Mesenchymal stem cell (in vitro differentiated cells and primary cell): ENCODE results near the gene ZNF117. TPM values are rescaled to one million over a fixed set of nuclear protein-coding genes. Genes with fewer than 3 reads are reported as not detected.
"Not testable (repeated sequence)": the region's sequence is repeated elsewhere in the genome, so short reads cannot be mapped to it uniquely, and the experiment has no call there.

Source experiments
- DNase-seq: peaks from one replicate; pipeline ENCODE4 v3.0.0-alpha.2; 2013
- H2AFZ ChIP-seq: one replicate; pipeline ENCODE4 v1.6.1; 2013; ENCODE audit warnings: low read depth, mild to moderate bottlenecking, control low read depth, inconsistent platforms, low read length, moderate library complexity
- H2AK5ac ChIP-seq: 2 replicates; pipeline ENCODE4 v1.6.1; 2013; ENCODE audit warnings: low read length, moderate library complexity, mild to moderate bottlenecking, inconsistent platforms; ENCODE audit not compliant: severe bottlenecking
- H2BK120ac ChIP-seq: one replicate; pipeline ENCODE4 v1.6.1; 2013; ENCODE audit warnings: low read depth, mild to moderate bottlenecking, inconsistent platforms, low read length, moderate library complexity
- H2BK12ac ChIP-seq, 2 experiments: one replicate each; pipeline ENCODE4 v1.6.1; 2013; ENCODE audit warnings: inconsistent platforms in 2 of 2, low read length in 2 of 2, mild to moderate bottlenecking in 2 of 2, moderate library complexity in 2 of 2, control low read depth in 1 of 2
- H2BK15ac ChIP-seq: one replicate; pipeline ENCODE4 v1.6.1; 2013; ENCODE audit warnings: mild to moderate bottlenecking, low read depth, inconsistent platforms; ENCODE audit not compliant: poor library complexity, severe bottlenecking
- H2BK5ac ChIP-seq: 2 replicates; pipeline ENCODE4 v1.6.1; 2013; ENCODE audit warnings: low read depth, mild to moderate bottlenecking, low read length, control low read depth, inconsistent platforms; ENCODE audit not compliant: poor library complexity, severe bottlenecking
- H3K14ac ChIP-seq, 2 experiments: one replicate each; pipeline ENCODE4 v1.6.1; 2013; ENCODE audit warnings: inconsistent platforms in 2 of 2, low read length in 2 of 2, control low read depth in 1 of 2, mild to moderate bottlenecking in 1 of 2, moderate library complexity in 1 of 2
- H3K18ac ChIP-seq, 2 experiments: one replicate each; pipeline ENCODE4 v1.6.1; 2013; ENCODE audit warnings: inconsistent platforms in 2 of 2, low read length in 2 of 2, control low read depth in 1 of 2, low read depth in 1 of 2, mild to moderate bottlenecking in 1 of 2
- H3K23ac ChIP-seq, 2 experiments: one replicate each; pipeline ENCODE4 v1.6.1; 2013; ENCODE audit warnings: inconsistent platforms in 2 of 2, low read length in 2 of 2, mild to moderate bottlenecking in 2 of 2, moderate library complexity in 2 of 2, control low read depth in 1 of 2
- H3K27ac ChIP-seq: 2 replicates; pipeline ENCODE4 v1.5.1; 2013; ENCODE audit warnings: mild to moderate bottlenecking, moderate library complexity, low read length, control low read depth, inconsistent platforms; ENCODE audit not compliant: poor library complexity, severe bottlenecking
- H3K27me3 ChIP-seq, 2 experiments: 2 replicates each; pipeline versions ENCODE4 v1.6.1 to v1.7.0; 2013; ENCODE audit warnings: low read length in 2 of 2, mild to moderate bottlenecking in 2 of 2, moderate library complexity in 2 of 2, control low read depth in 1 of 2, inconsistent platforms in 1 of 2; ENCODE audit not compliant: control insufficient read depth in 1 of 2, insufficient read depth in 1 of 2
- H3K36me3 ChIP-seq, 2 experiments: 2 replicates each; pipeline versions ENCODE4 v1.6.1 to v1.7.0; 2013; ENCODE audit warnings: low read length in 2 of 2, control low read depth in 1 of 2, inconsistent platforms in 1 of 2, low read depth in 1 of 2, mild to moderate bottlenecking in 1 of 2; ENCODE audit not compliant: insufficient read depth in 2 of 2, control insufficient read depth in 1 of 2
- H3K4ac ChIP-seq, 2 experiments: one replicate each; pipeline ENCODE4 v1.6.1; 2013; ENCODE audit warnings: inconsistent platforms in 2 of 2, low read length in 2 of 2, mild to moderate bottlenecking in 2 of 2, moderate library complexity in 2 of 2, control low read depth in 1 of 2, low read depth in 1 of 2
- H3K4me1 ChIP-seq: 2 replicates; pipeline ENCODE4 v1.6.1; 2013; ENCODE audit warnings: low read depth, low read length, control low read depth; ENCODE audit not compliant: control insufficient read depth, insufficient read depth
- H3K4me2 ChIP-seq: 2 replicates; pipeline ENCODE4 v1.6.1; 2013; ENCODE audit warnings: low read length, mild to moderate bottlenecking, inconsistent platforms; ENCODE audit not compliant: poor library complexity, severe bottlenecking
- H3K4me3 ChIP-seq, 2 experiments: 2 replicates each; pipeline versions ENCODE4 v1.5.1 to v1.7.0; 2013; ENCODE audit warnings: low read length in 2 of 2, mild to moderate bottlenecking in 2 of 2, control low read depth in 1 of 2, low read depth in 1 of 2; ENCODE audit not compliant: insufficient read depth in 1 of 2
- H3K79me1 ChIP-seq: replicated peaks from 2 replicates; pipeline ENCODE4 v1.6.1; 2013; ENCODE audit warnings: mild to moderate bottlenecking, control low read depth, low read length, inconsistent platforms; ENCODE audit not compliant: poor library complexity, severe bottlenecking
- H3K9ac ChIP-seq: 2 replicates; pipeline ENCODE4 v1.7.0; 2013; ENCODE audit warnings: mild to moderate bottlenecking, low read length, moderate library complexity
- H3K9me3 ChIP-seq: 2 replicates; pipeline ENCODE4 v1.7.0; 2013; ENCODE audit warnings: mild to moderate bottlenecking, low read length; ENCODE audit not compliant: control insufficient read depth
- H4K8ac ChIP-seq: one replicate; pipeline ENCODE4 v1.6.1; 2013; ENCODE audit warnings: inconsistent platforms, mild to moderate bottlenecking, low read length, moderate library complexity
- H4K91ac ChIP-seq: one replicate; pipeline ENCODE4 v1.6.1; 2013; ENCODE audit warnings: mild to moderate bottlenecking, low read length, inconsistent platforms
- WGBS: methylation state at CpG from one replicate; pipeline ENCODE4 v1.1.7; 2013; ENCODE audit warnings: mixed read lengths; 5-methylcytosine and 5-hydroxymethylcytosine counted together
- small RNA-seq: library from polyadenylated mRNA; stranded (forward); fragments of <200 nt; extraction: miRNeasy Mini kit (QIAGEN cat#:217004); gene quantifications from one replicate; pipeline ENCODE3, GENCODE V24; 2013; ENCODE audit warnings: low read depth

ZNF117 gene

GRCh38 chr7:64934478-64934877 is 56.4 kb downstream of the ZNF117 start:
- H3K23ac ChIP-seq = no peak overlapping the region
- no peak overlapping the region for H3K14ac ChIP-seq
- peaks cover 73% of the 10 kb centered on the region for H3K9me3 ChIP-seq
- no peak overlapping the region for H2AK5ac ChIP-seq
- H4K91ac ChIP-seq = no peak overlapping the region
- no peaks in the 10 kb centered on the region for H3K4me1 ChIP-seq
- no peak overlapping the region for H2BK120ac ChIP-seq
- no peak overlapping the region for H3K4me3 ChIP-seq
- no peaks in the 10 kb centered on the region for H3K36me3 ChIP-seq
- DNase-seq = no peak
- H4K8ac ChIP-seq = no peak overlapping the region
- no peaks in the 10 kb centered on the region for H3K79me1 ChIP-seq
- no peak overlapping the region for H3K4ac ChIP-seq
- no peak overlapping the region for H2BK15ac ChIP-seq
- no peak overlapping the region for H2BK12ac ChIP-seq
- H2BK5ac ChIP-seq = no peak overlapping the region
- H3K9ac ChIP-seq = no peak overlapping the region
- H3K4me2 ChIP-seq = no peak overlapping the region
- no peaks in the 10 kb centered on the region for H3K27me3 ChIP-seq
- H3K27ac ChIP-seq = no peak overlapping the region
- 100% methylated on average over 1 of the region's 1 CpG for WGBS
- no peak overlapping the region for H2AFZ ChIP-seq
- no peak overlapping the region for H3K18ac ChIP-seq

GRCh38 chr7:64928252-64929187 is 62.3 kb downstream of the ZNF117 start:
- not testable (repeated sequence) for H3K4ac ChIP-seq, H3K9ac ChIP-seq, H2BK5ac ChIP-seq, H3K79me1 ChIP-seq, H3K18ac ChIP-seq, H3K4me1 ChIP-seq, H3K14ac ChIP-seq, H3K27me3 ChIP-seq, H2BK15ac ChIP-seq, H4K8ac ChIP-seq, H2BK120ac ChIP-seq, DNase-seq, H2AK5ac ChIP-seq, H3K4me2 ChIP-seq, H2AFZ ChIP-seq, H3K27ac ChIP-seq, H3K23ac ChIP-seq, H4K91ac ChIP-seq, H2BK12ac ChIP-seq
- H3K36me3 ChIP-seq = peaks cover 7 to 38% of the 10 kb centered on the region in 2 experiments
- WGBS = 86% methylated on average over 2 of the region's 4 CpGs
- peak overlapping the region in 1 of 2 experiments; percentile 47 for H3K4me3 ChIP-seq
- H3K9me3 ChIP-seq = peaks cover 92% of the 10 kb centered on the region

Small RNAs within 50 kb of the gene (small RNA-seq; reads per million reads assigned to genes)
- not detected for gene RNU6-1229P
